Esophagus (tissue), 2 donors: ENCODE measurements around the gene GINS2. TPM values are rescaled to one million over a fixed set of nuclear protein-coding genes. Genes with fewer than 3 reads are reported as not detected.

Experiments used
- polyA plus RNA-seq, 2 donors: library from polyadenylated mRNA; stranded (reverse); fragments of 200-250 nt; gene quantifications; one replicate each; pipeline ENCODE4 v1.2.3, GENCODE V29; 2013
- donor health status: healthy with polysubstance abuse.
- donor health status: Bipolar disorder and iron deficiency.

GINS2 gene
- polyA plus RNA-seq, 2 donors, result 3.2 to 6.6 TPM

Other genes with a start within 250 kb of the GINS2 start
- 10 to 100 TPM in 1 of 2 donors, 1 to 10 TPM in 1; 8.9 to 19.6 TPM for gene GSE1, start 75.6 kb downstream of the GINS2 start, polyA plus RNA-seq
- gene C16orf74, start 62.1 kb upstream of the GINS2 start, polyA plus RNA-seq, result 10 to 100 TPM in 1 of 2 donors, 1 to 10 TPM in 1; 9.7 to 19.0 TPM
- 10 to 100 TPM in 1 of 2 donors, 1 to 10 TPM in 1; 6.2 to 15.1 TPM for gene EMC8, start 110.6 kb upstream of the GINS2 start, polyA plus RNA-seq
- gene COX4I1, start 110.7 kb upstream of the GINS2 start, polyA plus RNA-seq, result 1,000 to 10,000 TPM in 1 of 2 donors, 100 to 1,000 TPM in 1; 884 to 1,078 TPM
- under 1 TPM; 0.53 to 0.96 TPM for gene IRF8, start 210.2 kb upstream of the GINS2 start, polyA plus RNA-seq